HG02973 (cell line): ENCODE data around the gene LRRC63.
"Not testable (repeated sequence)": the region's sequence is repeated elsewhere in the genome, so short reads cannot be mapped to it uniquely, and the experiment has no call there.

Experiments
- ATAC-seq: cut with Tn5 transposase; IDR thresholded peaks from one replicate; pipeline ENCODE4 v1.9.1; 2021; ENCODE audit warnings: moderate library complexity; ENCODE audit not compliant: unreplicated experiment

LRRC63 gene

DNA sequence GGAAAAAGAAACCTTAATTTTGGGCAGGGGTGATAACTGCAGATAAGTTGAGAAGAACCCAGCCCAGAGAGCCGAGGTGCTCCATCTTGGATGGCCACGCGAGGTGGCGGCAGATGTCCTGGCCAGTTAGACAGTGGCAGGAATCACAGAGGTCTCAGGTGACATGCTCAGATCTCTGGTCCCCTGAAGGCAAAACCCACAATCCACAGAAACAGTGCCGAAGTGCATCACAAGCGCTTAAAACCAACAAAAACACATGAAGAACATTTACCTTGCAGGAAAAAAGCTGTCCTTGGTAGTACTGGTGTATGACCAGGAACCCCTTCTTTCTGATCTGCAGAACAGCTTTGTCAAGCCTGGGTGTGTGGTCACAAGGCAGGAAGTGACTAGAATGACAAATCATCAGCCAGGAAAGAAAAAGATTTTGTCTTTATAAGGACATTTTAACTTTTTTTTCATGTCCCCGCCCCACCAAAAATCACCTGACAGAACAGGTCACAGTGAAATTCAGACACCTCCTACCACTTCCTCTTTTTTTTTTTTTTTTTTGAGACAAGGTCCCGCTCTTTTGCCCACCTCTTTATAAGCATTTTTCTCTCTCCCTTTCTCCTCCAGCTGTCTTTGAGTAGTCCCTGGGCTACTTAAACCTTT, 29.8 kb upstream of the LRRC63 start, which contains the start of gene LCP1:
Gene LCP1 (minus strand): TSS at position 338 of the 651 bp plus-strand sequence. CDS start 22,515 bp downstream, outside the sequence.
- peak; percentile 62 for ATAC-seq

GRCh38 chr13:46182491-46182877, 29.2 kb upstream of the LRRC63 start:
- ATAC-seq, result peak; percentile 3

DNA sequence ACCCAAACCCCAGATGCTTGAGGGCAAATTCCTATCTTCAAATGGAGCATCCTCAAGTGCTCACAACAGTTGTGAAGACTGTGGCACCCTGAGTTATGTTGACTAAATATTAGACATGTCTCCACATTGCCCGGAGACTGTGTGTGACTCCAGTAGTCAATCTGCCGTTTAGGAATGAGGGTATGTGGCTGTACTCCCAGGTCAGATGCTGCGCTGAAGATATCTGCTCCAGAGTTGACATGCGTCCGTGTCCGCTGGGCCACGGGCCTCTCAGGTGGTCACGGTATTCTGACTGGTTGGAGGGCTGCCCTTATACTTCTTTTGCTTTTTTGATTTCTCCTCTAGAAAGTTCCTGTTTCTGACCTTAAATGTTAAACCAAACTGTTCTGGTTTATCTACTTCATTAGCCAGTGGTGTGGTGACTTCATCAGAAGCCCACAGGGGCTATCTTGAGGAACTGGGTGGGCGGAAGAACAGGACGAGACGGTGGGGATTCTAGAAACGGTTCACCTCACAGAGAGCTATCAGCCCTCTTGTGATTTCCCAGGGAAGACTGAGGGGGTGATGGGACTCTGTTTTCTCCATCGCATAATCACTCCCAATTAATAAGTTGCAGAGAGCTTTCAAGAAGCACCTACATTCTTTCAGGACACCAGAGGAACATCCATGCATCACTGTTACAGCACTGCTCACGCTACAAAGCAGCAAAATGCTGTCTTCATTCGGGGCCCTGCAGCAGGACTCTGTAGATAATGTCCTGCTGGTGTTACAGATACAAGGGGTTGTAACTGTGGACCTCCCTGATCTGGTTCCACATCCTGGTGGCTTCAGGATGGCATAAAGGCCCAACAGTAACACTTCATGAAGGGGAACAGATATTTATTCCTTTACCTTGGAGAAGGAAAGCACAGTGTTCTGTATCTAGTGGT, 28.4 kb upstream of the LRRC63 start:
- no peak for ATAC-seq

- peak; percentile 38 for ATAC-seq
Measured at GRCh38 chr13:46184277-46184699, 27.4 kb upstream of the LRRC63 start.

DNA sequence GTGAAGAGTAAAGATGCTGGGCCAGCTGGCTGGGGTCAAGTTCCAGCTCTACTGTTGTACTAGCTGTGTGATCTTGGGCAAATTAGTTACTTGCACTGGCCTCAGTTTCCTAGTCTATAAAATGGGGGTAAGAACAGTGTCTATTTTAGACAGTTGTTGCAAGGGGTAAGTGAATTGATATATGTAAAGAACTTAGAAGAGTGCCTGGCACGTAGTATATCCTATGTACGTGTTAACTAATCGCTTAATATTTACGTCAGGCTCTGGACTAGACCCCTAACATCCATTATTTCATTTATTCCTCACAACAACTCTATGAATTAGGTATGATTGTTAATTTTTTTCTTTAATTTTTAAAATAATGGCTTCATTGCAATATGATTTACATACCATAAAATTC, 26.1 kb upstream of the LRRC63 start:
- ATAC-seq, result no peak

- ATAC-seq, result no peak
Measured at GRCh38 chr13:46192412-46192811, 19.3 kb upstream of the LRRC63 start.

- ATAC-seq, result no peak
Measured at GRCh38 chr13:46195016-46195415, 16.7 kb upstream of the LRRC63 start.

DNA sequence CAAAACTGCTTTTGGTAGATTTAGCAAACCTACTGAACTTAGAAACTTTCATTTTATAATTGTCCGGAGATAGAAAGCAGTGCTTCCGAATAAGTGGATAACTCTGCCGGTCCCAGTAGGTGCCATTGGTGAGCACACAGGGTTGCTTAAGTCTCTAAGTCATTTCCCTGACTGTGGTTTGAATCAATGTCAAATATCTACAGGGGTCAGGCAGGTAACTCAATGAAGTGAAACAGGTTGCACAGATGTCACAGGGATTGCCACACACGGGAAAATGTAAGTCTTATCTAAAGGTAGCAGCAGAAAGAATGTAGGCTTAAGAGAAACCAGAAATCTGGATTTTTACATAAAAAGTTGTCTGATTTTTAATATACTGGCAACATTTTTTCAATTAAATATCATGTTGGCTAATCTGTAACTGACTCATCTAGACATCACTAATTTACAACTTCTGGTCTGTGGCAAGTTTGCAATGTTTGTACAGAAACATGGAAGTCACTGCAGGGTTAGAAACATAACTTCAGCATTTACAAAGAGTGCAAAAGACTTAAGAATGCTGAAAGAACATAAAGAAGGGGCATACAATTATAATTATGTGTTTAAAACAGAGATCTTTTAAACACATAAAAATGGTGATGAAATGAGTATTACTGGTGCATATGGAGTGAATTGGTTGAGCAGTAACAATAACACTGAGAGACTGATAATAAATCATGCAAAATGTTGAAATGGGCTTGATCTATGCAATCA, 14.3 kb upstream of the LRRC63 start:
- no peak for ATAC-seq

DNA sequence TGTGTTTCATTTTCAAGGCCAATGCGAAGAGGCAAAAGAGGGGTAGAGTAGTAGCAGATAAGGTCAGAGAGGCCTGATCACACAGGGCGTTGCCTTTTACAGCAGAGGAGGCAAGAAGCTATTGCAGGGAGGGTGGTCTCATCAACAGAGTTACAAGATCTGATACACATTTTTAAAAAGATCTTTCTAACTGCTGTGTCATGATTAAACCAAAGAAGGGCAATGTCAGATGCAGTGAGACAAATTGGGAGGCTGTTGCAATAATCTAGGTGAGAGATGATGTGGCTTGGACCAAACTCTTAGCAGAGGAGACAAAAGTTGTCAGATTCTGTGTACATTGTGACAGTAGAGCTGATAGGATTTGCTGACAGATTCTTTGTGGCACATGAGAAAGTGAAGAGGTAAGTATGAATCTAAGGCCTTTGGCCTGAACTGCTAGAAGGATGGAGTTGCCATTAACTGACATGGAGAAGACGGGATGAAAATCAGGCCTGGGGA, 13.0 kb upstream of the LRRC63 start:
- no peak for ATAC-seq

DNA sequence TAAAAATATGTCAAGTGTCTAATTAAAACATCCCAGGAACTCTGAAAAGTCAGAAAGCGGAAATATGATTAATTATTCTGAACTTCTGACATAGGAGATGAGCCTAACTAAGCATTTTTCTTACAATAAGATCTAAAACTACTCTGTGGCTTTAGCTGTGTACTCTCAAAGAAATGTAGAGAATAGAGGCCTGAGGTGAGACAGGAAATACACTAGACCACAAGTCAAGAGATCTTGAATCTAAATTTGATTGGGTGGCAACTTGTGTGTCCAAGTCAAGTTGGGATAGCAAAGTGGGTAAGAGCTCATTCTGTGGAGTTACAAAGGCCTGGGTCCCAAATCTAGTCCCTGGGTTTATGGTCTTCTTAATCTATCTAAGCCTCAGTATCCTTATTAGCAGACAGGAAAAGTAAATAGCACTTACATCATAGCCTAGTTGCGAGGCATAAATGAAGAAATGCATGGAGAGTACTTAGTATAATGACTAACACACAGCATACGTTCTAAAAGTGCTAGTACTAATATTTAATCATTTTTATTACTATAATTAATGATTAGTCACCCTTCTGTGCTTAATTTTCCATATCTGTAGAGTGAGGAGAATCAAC, 9.4 kb upstream of the LRRC63 start:
- ATAC-seq, result no peak

DNA sequence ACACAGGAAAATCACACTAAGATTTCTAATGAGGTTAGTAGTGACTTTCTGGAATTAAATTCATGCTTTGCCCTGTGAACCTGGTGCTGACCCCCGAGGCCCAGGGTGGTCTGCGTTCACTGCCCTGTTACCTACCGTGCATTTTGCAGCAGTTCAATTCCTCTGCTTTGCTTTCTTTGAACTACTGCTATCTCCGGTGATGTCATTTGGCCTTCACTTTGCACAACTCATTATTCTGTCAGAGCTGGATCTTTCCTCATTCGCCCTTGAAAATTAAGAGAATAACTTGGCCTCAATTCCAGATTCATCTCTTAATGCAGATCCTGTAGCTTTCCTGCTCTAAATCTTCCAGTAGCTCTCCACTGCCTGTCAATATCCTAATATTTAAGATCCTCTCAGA, 8.8 kb upstream of the LRRC63 start:
- ATAC-seq, result no peak

DNA sequence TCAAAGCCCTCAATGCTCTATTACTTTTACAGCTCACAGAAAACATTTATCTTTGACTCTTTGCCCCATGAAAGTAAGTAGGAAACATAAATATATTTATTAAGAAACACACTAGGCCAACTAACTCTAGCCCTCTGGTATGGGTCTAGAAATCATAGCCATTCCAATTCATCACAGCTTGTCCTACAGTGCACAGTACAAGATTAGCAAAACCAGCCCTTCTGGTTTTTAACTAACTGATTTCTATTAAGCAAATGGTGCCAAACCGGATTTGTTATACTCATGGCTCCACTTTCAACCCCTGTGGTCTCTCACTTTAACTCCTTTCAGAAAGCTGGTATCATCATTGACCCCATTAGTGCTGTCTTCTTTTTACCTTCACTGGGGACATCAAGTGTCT, 5.6 kb upstream of the LRRC63 start:
- no peak for ATAC-seq

DNA sequence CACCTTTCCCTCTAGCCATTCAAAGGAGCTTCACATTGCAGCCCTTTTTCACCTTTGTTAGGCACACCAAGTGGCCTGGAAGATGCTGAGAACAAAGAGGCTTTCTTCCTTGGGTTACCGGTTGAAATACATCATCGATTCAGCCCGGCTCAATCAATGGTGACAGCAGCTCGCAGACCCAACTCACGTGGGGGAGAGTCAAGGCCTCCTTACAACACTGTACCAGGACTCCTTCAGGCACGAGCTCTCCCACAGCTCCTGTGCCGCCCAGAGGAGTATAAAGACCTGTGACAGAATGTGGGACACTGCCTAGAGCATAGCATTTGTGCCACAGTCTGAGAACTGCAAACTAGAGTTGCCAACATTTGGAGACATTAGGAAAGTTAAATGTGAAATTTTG, 3.9 kb upstream of the LRRC63 start:
- no peak for ATAC-seq

DNA sequence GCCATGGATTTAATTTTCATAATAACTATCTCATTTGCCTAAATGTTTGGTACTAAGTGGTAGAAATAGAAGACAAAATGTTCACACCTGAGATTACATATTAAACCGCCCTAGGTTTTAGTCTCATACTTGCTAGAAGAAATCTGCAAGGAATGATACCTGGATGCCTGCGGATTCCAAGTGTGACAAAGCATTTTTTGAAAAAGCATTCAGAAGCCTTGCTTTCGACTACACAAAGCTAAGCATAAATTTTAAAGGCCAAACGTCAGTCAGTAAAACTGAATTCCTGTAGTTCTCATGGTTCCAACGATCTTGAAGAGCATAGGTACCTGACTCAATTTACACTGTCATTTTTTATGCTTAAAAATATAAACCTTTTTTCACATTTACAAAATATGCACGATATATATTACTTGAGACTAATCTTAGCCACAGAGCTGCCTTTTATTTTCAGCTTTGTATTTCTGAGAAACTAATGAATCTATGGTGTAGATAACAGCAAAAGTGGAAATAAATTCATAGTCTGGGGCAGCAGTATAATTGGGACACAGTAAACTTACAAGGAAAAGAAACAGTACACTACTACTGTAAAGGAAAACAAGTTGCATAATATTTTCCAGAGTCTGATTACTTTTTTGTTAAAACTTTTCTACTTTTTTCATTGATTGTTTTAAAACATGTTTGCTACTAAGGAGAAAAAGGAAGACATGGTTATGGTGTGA, 1.2 kb upstream of the LRRC63 start:
- ATAC-seq, result no peak

DNA sequence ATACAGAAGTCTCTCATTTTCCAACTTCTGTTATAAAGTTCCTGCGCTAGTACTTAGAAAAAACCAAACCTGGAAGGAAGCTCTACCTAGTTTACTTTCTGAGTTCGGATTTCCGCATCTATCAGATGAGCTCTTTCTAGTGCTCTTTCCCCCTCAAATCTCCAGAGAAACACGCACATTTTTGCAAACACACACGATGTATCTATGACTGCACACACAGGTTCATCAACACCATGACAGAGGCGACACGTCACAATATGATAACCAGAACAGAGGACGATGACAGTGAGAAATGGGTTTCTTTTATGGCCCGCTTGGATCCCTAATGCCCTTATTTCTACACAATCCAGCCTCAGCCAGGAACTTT, 629 bp upstream of the LRRC63 start:
- ATAC-seq, result no peak

DNA sequence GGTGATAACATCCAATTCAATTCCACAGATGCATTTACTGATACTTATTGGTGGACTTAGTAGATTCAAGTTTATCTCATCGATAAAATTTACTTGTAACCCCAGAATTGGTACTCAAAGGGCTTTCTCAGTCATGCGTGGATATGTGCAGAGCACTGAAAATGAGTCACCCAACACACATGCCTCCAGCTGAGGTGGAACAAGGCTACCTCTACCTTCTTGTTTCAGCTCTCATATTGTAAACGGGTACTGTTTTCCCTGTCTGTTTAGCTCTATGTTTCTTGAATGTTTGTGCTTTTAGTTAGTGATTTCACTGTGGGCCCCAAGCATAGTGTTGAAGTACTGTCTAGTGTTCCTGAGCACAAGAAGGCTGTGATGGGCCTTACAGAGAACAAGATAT, 1.5 kb downstream of the LRRC63 start:
- ATAC-seq, result no peak

GRCh38 chr13:46214741-46215140, 3.0 kb downstream of the LRRC63 start:
- not testable (repeated sequence) for ATAC-seq

DNA sequence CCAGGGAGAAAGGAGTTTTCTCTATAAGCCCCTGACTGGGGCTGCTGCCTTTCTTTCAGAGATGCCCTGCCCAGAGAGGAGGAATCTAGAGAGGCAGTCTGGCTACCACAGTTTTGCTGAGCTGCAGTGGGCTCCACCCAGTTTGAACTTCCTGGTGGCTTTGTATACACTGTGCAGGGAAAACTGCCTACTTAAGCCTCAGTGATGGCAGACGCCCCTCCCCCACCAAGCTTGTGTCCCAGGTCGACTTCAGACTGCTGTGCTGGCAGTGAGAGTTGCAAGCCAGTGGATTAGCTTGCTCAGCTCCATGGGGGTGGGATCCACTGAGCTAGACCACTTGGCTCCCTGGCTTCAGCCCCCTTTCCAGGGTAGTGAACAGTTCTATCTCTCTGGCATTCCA, 8.5 kb downstream of the LRRC63 start:
- ATAC-seq, result not testable (repeated sequence)

GRCh38 chr13:46229251-46229650, 17.5 kb downstream of the LRRC63 start:
- ATAC-seq, result no peak

GRCh38 chr13:46232281-46232680, 20.6 kb downstream of the LRRC63 start:
- ATAC-seq, result no peak
